ENCODE data around the gene TSPAN18. TPM values are rescaled to one million over a fixed set of nuclear protein-coding genes. Genes with fewer than 3 reads are reported as not detected.

The TSPAN18 gene
- total RNA-seq, 1 donor from 2014 or later: 5.2 TPM

DNA sequence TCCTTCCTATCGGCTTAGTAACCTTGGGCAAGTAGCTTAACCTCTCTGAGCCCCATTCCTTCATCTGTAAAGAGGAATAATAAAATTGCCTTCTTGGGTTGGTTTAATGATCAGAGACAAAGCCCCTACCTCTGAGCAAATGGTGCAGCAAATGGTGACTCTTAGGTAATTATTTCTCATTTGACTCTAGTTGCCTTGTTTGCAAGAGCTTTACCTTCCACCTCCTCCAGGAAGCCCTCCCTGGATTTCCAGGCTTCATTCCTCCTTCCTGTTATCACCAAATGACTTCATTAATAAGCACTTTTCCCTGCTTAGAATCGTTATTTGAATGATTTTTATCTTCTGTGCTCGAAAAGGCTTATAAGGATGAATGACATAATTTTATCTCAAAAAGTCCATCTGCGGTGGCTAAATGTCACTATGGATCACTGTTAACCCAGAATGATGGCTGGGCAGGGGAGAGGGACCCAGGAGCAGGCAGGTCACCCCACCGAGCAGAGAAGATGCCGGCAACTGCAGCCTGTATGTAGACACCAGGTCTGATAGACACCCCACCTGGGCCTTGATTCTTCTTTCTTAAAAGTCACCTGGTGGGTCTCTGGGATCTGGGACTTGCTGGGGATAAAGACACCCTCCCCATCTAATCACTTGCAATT is 106.6 kb downstream of the TSPAN18 start:
- Histone ChIP-seq H3K27me3 (ENCODE audit: control insufficient read depth, insufficient read depth, low read length) (peaks cover 7% of the 10 kb centered on the region), H3K4me3 (ENCODE audit: low read depth, low read length) (no peak overlapping the region), H3K36me3 (ENCODE audit: control insufficient read depth, insufficient read depth, low read length) (no peaks in the 10 kb centered on the region)
- no peak for TF ChIP-seq CTCF (IDR thresholded peaks at IDR 0.05; ENCODE audit: insufficient read depth, low read length, poor library complexity, severe bottlenecking)
- DNase-seq (ENCODE audit: low read depth): no peak

GRCh38 chr11:44833877-44834452 is 107.2 kb downstream of the TSPAN18 start:
- no peak for DNase-seq (ENCODE audit: low read depth)
- no peak for TF ChIP-seq CTCF (IDR thresholded peaks at IDR 0.05; ENCODE audit: insufficient read depth, low read length, poor library complexity, severe bottlenecking)
- Histone ChIP-seq H3K36me3 (ENCODE audit: control insufficient read depth, insufficient read depth, low read length) (no peaks in the 10 kb centered on the region), H3K27me3 (ENCODE audit: control insufficient read depth, insufficient read depth, low read length) (peaks cover 7% of the 10 kb centered on the region), H3K4me3 (ENCODE audit: low read depth, low read length) (no peak overlapping the region)

DNA sequence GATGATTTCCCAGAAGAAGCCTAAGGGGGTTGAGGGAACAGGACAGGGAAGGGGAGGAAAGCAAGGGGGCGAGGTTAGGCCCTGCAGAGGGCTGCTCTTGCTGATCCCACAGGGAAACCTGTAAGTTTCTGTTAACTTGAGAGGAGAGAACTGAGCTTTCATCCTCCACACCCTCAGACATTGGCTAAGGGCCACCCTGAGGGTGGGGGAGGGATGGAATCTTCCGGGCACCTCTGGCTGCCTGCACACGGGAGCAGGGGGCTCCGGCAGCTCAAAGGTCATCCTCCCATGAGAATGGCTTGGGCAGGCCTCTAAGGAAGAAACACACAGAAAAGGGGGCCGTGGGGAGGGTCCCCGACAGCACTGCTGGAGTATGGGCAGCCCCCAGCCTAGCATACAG is 108.1 kb downstream of the TSPAN18 start:
- no peak for TF ChIP-seq CTCF (IDR thresholded peaks at IDR 0.05; ENCODE audit: insufficient read depth, low read length, poor library complexity, severe bottlenecking)
- no peaks in the 10 kb centered on the region for H3K36me3 ChIP-seq (ENCODE audit: control insufficient read depth, insufficient read depth, low read length)
- no peak for DNase-seq (ENCODE audit: low read depth)
- H3K27me3 ChIP-seq (ENCODE audit: control insufficient read depth, insufficient read depth, low read length): peaks cover 10% of the 10 kb centered on the region
- H3K4me3 ChIP-seq (ENCODE audit: low read depth, low read length): no peak overlapping the region

GRCh38 chr11:44835296-44835695 is 108.5 kb downstream of the TSPAN18 start:
- Histone ChIP-seq H3K36me3 (ENCODE audit: control insufficient read depth, insufficient read depth, low read length) (no peaks in the 10 kb centered on the region), H3K27me3 (ENCODE audit: control insufficient read depth, insufficient read depth, low read length) (peaks cover 10% of the 10 kb centered on the region), H3K4me3 (ENCODE audit: low read depth, low read length) (no peak overlapping the region)
- no peak for TF ChIP-seq CTCF (IDR thresholded peaks at IDR 0.05; ENCODE audit: insufficient read depth, low read length, poor library complexity, severe bottlenecking)
- no peak for DNase-seq (ENCODE audit: low read depth)

GRCh38 chr11:44835938-44836337 is 109.2 kb downstream of the TSPAN18 start:
- no peaks in the 10 kb centered on the region for H3K36me3 ChIP-seq (ENCODE audit: control insufficient read depth, insufficient read depth, low read length)
- no peak overlapping the region for H3K4me3 ChIP-seq (ENCODE audit: low read depth, low read length)
- TF ChIP-seq CTCF (IDR thresholded peaks at IDR 0.05; ENCODE audit: insufficient read depth, low read length, poor library complexity, severe bottlenecking): no peak
- peaks cover 10% of the 10 kb centered on the region for H3K27me3 ChIP-seq (ENCODE audit: control insufficient read depth, insufficient read depth, low read length)
- DNase-seq (ENCODE audit: low read depth): no peak

DNA sequence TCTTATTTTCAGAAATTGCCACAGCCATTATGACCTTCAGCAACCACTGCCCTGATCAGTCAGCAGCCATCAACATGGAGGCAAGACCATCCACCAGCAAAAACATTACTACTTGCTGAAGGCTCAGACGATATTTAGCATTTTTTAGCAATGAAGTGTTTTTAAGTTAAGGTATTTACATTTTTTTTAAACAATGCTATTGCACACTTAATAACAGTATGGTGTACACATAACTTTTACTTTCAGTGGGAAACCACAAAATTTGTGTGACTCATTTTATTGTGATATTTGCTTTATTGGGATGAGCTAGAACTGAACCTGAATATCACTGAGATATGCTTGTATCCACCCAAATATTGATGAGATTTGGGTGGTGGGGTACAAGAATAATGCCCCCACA is 110.9 kb downstream of the TSPAN18 start:
- H3K27me3 ChIP-seq (ENCODE audit: control insufficient read depth, insufficient read depth, low read length): peaks cover 10% of the 10 kb centered on the region
- no peak for TF ChIP-seq CTCF (IDR thresholded peaks at IDR 0.05; ENCODE audit: insufficient read depth, low read length, poor library complexity, severe bottlenecking)
- H3K36me3 ChIP-seq (ENCODE audit: control insufficient read depth, insufficient read depth, low read length): no peaks in the 10 kb centered on the region
- DNase-seq (ENCODE audit: low read depth): no peak
- H3K4me3 ChIP-seq (ENCODE audit: low read depth, low read length): no peak overlapping the region

Measured in kidney epithelial cell (primary cell).